ENCODE data around the gene TAF13.

- TF ChIP-seq EP300 (IDR thresholded peaks at IDR 0.05; ENCODE audit: borderline replicate concordance) (no peak), TCF12 (IDR thresholded peaks at IDR 0.05; ENCODE audit: low read depth) (no peak), CEBPB (IDR thresholded peaks at IDR 0.05) (no peak), NFIC (IDR thresholded peaks at IDR 0.05) (no peak), TAF1 (IDR thresholded peaks at IDR 0.05; ENCODE audit: low read depth) (no peak), RAD21 (IDR thresholded peaks at IDR 0.05; ENCODE audit: low read depth) (no peak), CREB1 (IDR thresholded peaks at IDR 0.05; ENCODE audit: low read depth) (no peak)
- TF ChIP-seq, protein P1, sequence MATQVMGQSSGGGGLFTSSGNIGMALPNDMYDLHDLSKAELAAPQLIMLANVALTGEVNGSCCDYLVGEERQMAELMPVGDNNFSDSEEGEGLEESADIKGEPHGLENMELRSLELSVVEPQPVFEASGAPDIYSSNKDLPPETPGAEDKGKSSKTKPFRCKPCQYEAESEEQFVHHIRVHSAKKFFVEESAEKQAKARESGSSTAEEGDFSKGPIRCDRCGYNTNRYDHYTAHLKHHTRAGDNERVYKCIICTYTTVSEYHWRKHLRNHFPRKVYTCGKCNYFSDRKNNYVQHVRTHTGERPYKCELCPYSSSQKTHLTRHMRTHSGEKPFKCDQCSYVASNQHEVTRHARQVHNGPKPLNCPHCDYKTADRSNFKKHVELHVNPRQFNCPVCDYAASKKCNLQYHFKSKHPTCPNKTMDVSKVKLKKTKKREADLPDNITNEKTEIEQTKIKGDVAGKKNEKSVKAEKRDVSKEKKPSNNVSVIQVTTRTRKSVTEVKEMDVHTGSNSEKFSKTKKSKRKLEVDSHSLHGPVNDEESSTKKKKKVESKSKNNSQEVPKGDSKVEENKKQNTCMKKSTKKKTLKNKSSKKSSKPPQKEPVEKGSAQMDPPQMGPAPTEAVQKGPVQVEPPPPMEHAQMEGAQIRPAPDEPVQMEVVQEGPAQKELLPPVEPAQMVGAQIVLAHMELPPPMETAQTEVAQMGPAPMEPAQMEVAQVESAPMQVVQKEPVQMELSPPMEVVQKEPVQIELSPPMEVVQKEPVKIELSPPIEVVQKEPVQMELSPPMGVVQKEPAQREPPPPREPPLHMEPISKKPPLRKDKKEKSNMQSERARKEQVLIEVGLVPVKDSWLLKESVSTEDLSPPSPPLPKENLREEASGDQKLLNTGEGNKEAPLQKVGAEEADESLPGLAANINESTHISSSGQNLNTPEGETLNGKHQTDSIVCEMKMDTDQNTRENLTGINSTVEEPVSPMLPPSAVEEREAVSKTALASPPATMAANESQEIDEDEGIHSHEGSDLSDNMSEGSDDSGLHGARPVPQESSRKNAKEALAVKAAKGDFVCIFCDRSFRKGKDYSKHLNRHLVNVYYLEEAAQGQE (IDR thresholded peaks at IDR 0.05; ENCODE audit: low read depth) = no peak
- TF ChIP-seq, protein P2, sequence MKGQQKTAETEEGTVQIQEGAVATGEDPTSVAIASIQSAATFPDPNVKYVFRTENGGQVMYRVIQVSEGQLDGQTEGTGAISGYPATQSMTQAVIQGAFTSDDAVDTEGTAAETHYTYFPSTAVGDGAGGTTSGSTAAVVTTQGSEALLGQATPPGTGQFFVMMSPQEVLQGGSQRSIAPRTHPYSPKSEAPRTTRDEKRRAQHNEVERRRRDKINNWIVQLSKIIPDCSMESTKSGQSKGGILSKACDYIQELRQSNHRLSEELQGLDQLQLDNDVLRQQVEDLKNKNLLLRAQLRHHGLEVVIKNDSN (IDR thresholded peaks at IDR 0.05) = no peak
Measured at GRCh38 chr1:109061183-109061582, 14.6 kb downstream of the TAF13 start.
